ENCODE measurements around the gene PPP1R12B. TPM values are rescaled to one million over a fixed set of nuclear protein-coding genes. Genes with fewer than 3 reads are reported as not detected.

The PPP1R12B gene
- total RNA-seq, 1 donor from 2014 or later, result 44.9 TPM

GRCh38 chr1:202315576-202316168 lies 32.8 kb upstream of the PPP1R12B start:
- H3K9me3 Mint-ChIP-seq (ENCODE audit: low read depth), result no peaks in the 10 kb centered on the region
- TF ChIP-seq, protein P1, sequence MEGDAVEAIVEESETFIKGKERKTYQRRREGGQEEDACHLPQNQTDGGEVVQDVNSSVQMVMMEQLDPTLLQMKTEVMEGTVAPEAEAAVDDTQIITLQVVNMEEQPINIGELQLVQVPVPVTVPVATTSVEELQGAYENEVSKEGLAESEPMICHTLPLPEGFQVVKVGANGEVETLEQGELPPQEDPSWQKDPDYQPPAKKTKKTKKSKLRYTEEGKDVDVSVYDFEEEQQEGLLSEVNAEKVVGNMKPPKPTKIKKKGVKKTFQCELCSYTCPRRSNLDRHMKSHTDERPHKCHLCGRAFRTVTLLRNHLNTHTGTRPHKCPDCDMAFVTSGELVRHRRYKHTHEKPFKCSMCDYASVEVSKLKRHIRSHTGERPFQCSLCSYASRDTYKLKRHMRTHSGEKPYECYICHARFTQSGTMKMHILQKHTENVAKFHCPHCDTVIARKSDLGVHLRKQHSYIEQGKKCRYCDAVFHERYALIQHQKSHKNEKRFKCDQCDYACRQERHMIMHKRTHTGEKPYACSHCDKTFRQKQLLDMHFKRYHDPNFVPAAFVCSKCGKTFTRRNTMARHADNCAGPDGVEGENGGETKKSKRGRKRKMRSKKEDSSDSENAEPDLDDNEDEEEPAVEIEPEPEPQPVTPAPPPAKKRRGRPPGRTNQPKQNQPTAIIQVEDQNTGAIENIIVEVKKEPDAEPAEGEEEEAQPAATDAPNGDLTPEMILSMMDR (IDR thresholded peaks at IDR 0.05; ENCODE audit: unreplicated experiment), result peak; percentile 91
- no peaks in the 10 kb centered on the region for H3K36me3 Mint-ChIP-seq (ENCODE audit: insufficient read depth)
- H3K27ac Mint-ChIP-seq, result no peak overlapping the region
- peaks cover 8% of the 10 kb centered on the region for H3K27me3 Mint-ChIP-seq
- peak; percentile 74 for DNase-seq (ENCODE audit: low spot score, unreplicated experiment)
- no peaks in the 10 kb centered on the region for H3K4me1 Mint-ChIP-seq (ENCODE audit: low read depth)
- no peak overlapping the region for H3K4me3 Mint-ChIP-seq (ENCODE audit: low read depth)

DNA sequence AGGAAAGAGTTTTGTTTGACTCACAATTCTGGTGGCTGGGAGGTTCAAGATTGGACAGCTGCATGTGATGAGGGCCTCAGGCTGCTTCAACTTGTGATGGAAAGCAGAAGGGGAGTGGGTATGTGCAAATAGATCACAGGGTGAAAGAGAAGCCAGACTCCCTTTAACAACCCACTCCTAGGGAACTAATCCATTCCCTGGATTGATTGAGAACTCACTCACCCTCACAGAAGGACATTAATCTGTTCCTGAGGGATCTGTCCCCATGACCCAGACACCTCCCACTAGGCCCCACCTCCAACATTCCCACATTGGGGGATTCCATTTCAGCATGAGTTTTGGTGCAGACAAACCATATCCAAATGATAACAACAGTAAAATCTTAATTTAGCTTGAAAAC lies 32.3 kb upstream of the PPP1R12B start:
- no peak for DNase-seq (ENCODE audit: low spot score, unreplicated experiment)
- Mint-ChIP-seq H3K36me3 (ENCODE audit: insufficient read depth) (no peaks in the 10 kb centered on the region), H3K4me3 (ENCODE audit: low read depth) (no peak overlapping the region), H3K9me3 (ENCODE audit: low read depth) (no peaks in the 10 kb centered on the region), H3K27ac (no peak overlapping the region), H3K27me3 (peaks cover 8% of the 10 kb centered on the region), H3K4me1 (ENCODE audit: low read depth) (no peaks in the 10 kb centered on the region)
- TF ChIP-seq, protein P1 (IDR thresholded peaks at IDR 0.05; ENCODE audit: unreplicated experiment), result no peak

DNA sequence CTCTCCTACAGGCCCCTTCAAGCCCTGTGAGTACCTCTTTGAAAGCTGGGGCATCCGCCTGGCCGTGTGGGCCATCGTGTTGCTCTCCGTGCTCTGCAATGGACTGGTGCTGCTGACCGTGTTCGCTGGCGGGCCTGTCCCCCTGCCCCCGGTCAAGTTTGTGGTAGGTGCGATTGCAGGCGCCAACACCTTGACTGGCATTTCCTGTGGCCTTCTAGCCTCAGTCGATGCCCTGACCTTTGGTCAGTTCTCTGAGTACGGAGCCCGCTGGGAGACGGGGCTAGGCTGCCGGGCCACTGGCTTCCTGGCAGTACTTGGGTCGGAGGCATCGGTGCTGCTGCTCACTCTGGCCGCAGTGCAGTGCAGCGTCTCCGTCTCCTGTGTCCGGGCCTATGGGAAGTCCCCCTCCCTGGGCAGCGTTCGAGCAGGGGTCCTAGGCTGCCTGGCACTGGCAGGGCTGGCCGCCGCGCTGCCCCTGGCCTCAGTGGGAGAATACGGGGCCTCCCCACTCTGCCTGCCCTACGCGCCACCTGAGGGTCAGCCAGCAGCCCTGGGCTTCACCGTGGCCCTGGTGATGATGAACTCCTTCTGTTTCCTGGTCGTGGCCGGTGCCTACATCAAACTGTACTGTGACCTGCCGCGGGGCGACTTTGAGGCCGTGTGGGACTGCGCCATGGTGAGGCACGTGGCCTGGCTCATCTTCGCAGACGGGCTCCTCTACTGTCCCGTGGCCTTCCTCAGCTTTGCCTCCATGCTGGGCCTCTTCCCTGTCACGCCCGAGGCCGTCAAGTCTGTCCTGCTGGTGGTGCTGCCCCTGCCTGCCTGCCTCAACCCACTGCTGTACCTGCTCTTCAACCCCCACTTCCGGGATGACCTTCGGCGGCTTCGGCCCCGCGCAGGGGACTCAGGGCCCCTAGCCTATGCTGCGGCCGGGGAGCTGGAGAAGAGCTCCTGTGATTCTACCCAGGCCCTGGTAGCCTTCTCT lies 30.3 kb upstream of the PPP1R12B start:
- peaks cover 8% of the 10 kb centered on the region for H3K27me3 Mint-ChIP-seq
- H3K4me3 Mint-ChIP-seq (ENCODE audit: low read depth), result no peak overlapping the region
- H3K36me3 Mint-ChIP-seq (ENCODE audit: insufficient read depth), result no peaks in the 10 kb centered on the region
- TF ChIP-seq, protein P1 (IDR thresholded peaks at IDR 0.05; ENCODE audit: unreplicated experiment), result no peak
- H3K27ac Mint-ChIP-seq, result no peak overlapping the region
- H3K9me3 Mint-ChIP-seq (ENCODE audit: low read depth), result no peaks in the 10 kb centered on the region
- DNase-seq (ENCODE audit: low spot score, unreplicated experiment), result no peak
- H3K4me1 Mint-ChIP-seq (ENCODE audit: low read depth), result no peaks in the 10 kb centered on the region

- TF ChIP-seq, protein P1 (IDR thresholded peaks at IDR 0.05; ENCODE audit: unreplicated experiment), result no peak
- no peaks in the 10 kb centered on the region for H3K36me3 Mint-ChIP-seq (ENCODE audit: insufficient read depth)
- DNase-seq (ENCODE audit: low spot score, unreplicated experiment), result no peak
- H3K27ac Mint-ChIP-seq, result no peak overlapping the region
- no peaks in the 10 kb centered on the region for H3K4me1 Mint-ChIP-seq (ENCODE audit: low read depth)
- H3K4me3 Mint-ChIP-seq (ENCODE audit: low read depth), result no peak overlapping the region
- H3K9me3 Mint-ChIP-seq (ENCODE audit: low read depth), result no peaks in the 10 kb centered on the region
- peaks cover 4% of the 10 kb centered on the region for H3K27me3 Mint-ChIP-seq
Measured at GRCh38 chr1:202319381-202320080, 29.0 kb upstream of the PPP1R12B start.

- Mint-ChIP-seq H3K27ac (no peak overlapping the region), H3K9me3 (ENCODE audit: low read depth) (no peaks in the 10 kb centered on the region), H3K27me3 (peaks cover 4% of the 10 kb centered on the region), H3K4me1 (ENCODE audit: low read depth) (no peaks in the 10 kb centered on the region), H3K4me3 (ENCODE audit: low read depth) (no peak overlapping the region), H3K36me3 (ENCODE audit: insufficient read depth) (no peaks in the 10 kb centered on the region)
- TF ChIP-seq, protein P1 (IDR thresholded peaks at IDR 0.05; ENCODE audit: unreplicated experiment), result no peak
- DNase-seq (ENCODE audit: low spot score, unreplicated experiment), result no peak
Measured at GRCh38 chr1:202320081-202320405, 28.5 kb upstream of the PPP1R12B start.

Measured in progenitor cell of endocrine pancreas (in vitro differentiated cells).